Cardiac muscle cell (in vitro differentiated cells and primary cell): ENCODE results near the gene SLC22A31. TPM values are rescaled to one million over a fixed set of nuclear protein-coding genes. Genes with fewer than 3 reads are reported as not detected.
"Not testable (repeated sequence)": the region's sequence is repeated elsewhere in the genome, so short reads cannot be mapped to it uniquely, and the experiment has no call there.

Experiments used
- DNase-seq, 2 donors: peaks; one replicate each; pipeline versions ENCODE4 v3.0.0 to v3.0.0-alpha.2; 2010 to 2017; ENCODE audit warnings: low read depth in 1 of 2, low spot score in 1 of 2
- H3K27ac ChIP-seq: fragments of 200-600 bp; sonication (generic); 2 replicates; pipeline ENCODE4 v1.5.1; 2016
- H3K27me3 ChIP-seq: fragments of 200-600 bp; sonication (generic); 2 replicates; pipeline ENCODE4 v1.6.0; 2016; ENCODE audit warnings: control low read depth
- H3K36me3 ChIP-seq: fragments of 200-600 bp; sonication (generic); 2 replicates; pipeline ENCODE4 v1.5.1; 2016; ENCODE audit warnings: control low read depth
- H3K4me1 ChIP-seq: fragments of 200-600 bp; sonication (generic); 2 replicates; pipeline ENCODE4 v1.8.1; 2017; ENCODE audit warnings: low read depth, mild to moderate bottlenecking, mixed run types
- H3K4me3 ChIP-seq: fragments of 200-600 bp; sonication (generic); 2 replicates; pipeline ENCODE4 v1.5.1; 2016; ENCODE audit warnings: mild to moderate bottlenecking
- H3K9me3 ChIP-seq: fragments of 200-600 bp; sonication (generic); 2 replicates; pipeline ENCODE4 v1.5.1; 2017; ENCODE audit warnings: low read depth, mild to moderate bottlenecking, control low read depth
- polyA plus RNA-seq: library from polyadenylated mRNA; unstranded; fragments of >200 nt; fragmentation: Nextera tagmentation; extraction: Ambion mirVana; gene quantifications from 2 replicates; pipeline ENCODE4 v1.2.1, GENCODE V29; 2016
- total RNA-seq: library from RNA; depleted of rRNA; stranded (reverse); fragments of >200 nt; gene quantifications from 2 replicates; pipeline ENCODE4 v1.2.3, GENCODE V29; 2016
- TF ChIP-seq, protein P1 (sequence below): IDR thresholded peaks from 2 replicates; pipeline ENCODE4 v1.5.1; 2012; ENCODE audit warnings: low read depth, mild to moderate bottlenecking, low read length

Gene SLC22A31
- total and polyA plus RNA-seq, 2 experiments from 2014 or later = 10.9 to 39.4 TPM

DNA sequence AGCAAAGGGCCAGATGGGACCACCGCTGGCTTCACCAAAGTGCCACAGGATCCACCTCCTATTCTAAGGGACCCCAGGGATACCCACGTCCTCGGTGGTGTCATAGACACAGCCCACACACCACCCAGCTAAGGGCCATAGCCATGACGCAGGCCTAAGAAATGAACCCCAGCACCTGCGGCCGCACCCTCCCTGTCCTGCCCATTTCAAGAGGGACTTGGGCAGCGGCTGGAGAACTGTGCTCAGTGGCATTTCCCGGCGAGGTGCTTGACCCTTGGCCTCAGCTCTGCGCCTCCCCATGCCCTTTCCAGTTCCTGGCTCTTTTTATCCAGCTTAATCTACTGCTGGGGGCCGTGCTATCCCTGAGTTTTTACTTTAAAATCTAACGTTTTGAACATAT, 44.4 kb upstream of the SLC22A31 start:
- Histone ChIP-seq H3K27me3 (no peaks in the 10 kb centered on the region), H3K4me1 (no peaks in the 10 kb centered on the region), H3K9me3 (no peaks in the 10 kb centered on the region), H3K36me3 (no peaks in the 10 kb centered on the region), H3K4me3 (no peak overlapping the region), H3K27ac (no peak overlapping the region)
- TF ChIP-seq, protein P1, sequence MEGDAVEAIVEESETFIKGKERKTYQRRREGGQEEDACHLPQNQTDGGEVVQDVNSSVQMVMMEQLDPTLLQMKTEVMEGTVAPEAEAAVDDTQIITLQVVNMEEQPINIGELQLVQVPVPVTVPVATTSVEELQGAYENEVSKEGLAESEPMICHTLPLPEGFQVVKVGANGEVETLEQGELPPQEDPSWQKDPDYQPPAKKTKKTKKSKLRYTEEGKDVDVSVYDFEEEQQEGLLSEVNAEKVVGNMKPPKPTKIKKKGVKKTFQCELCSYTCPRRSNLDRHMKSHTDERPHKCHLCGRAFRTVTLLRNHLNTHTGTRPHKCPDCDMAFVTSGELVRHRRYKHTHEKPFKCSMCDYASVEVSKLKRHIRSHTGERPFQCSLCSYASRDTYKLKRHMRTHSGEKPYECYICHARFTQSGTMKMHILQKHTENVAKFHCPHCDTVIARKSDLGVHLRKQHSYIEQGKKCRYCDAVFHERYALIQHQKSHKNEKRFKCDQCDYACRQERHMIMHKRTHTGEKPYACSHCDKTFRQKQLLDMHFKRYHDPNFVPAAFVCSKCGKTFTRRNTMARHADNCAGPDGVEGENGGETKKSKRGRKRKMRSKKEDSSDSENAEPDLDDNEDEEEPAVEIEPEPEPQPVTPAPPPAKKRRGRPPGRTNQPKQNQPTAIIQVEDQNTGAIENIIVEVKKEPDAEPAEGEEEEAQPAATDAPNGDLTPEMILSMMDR = no peak
- DNase-seq = no peak

DNA sequence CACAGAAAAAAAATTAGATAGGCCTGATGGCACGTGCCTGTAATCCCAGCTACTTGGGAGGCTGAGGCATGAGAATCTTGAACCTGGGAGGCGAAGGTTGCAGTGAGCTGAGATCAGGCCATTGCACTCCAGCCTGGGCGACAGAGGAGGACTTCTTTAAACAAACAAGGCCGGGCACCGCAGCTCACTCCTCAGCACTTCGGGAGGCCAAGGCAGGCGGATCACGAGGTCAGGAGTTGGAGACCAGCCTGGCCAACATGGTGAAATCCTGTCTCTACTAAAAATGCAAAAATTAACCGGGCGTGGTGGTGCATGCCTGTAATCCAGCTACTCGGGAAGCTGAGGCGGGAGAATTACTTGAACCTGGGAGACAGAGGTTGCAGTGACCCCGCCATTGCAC, 43.9 kb upstream of the SLC22A31 start:
- not testable (repeated sequence) for H3K27me3 ChIP-seq, H3K4me1 ChIP-seq, H3K27ac ChIP-seq

DNA sequence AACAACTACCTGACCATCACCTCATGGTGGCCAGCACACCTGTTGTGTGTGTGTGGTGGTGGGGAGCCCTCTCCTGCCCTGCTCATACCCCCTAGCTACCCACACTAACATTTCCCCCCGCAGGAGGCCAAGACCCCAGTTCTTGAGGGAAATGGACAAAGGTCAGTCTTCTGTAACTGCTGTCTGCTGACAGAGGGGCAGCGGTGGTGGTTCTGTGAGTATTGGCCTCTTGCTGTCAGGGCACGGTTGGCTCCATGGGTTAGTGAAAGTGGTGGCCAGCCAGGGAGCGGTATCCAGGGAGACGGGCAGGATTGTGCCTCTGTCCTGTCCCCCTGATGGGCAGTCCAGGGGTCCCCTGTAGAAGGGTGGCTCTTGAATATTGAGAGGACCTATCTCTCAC, 43.3 kb upstream of the SLC22A31 start:
- Histone ChIP-seq H3K4me3 (no peak overlapping the region), H3K9me3 (no peaks in the 10 kb centered on the region), H3K27ac (peak overlapping the region; percentile 25), H3K27me3 (no peaks in the 10 kb centered on the region), H3K4me1 (no peaks in the 10 kb centered on the region), H3K36me3 (no peaks in the 10 kb centered on the region)
- TF ChIP-seq, protein P1 = no peak
- no peak for DNase-seq

More for the DNA sequence above, 43.9 kb upstream of the SLC22A31 start:
- H3K4me3 ChIP-seq, DNase-seq, H3K9me3 ChIP-seq, H3K36me3 ChIP-seq: not testable (repeated sequence)

GRCh38 chr16:89242795-89243200, 42.5 kb upstream of the SLC22A31 start:
- no peak for DNase-seq
- Histone ChIP-seq H3K4me1 (no peaks in the 10 kb centered on the region), H3K9me3 (no peaks in the 10 kb centered on the region)

DNA sequence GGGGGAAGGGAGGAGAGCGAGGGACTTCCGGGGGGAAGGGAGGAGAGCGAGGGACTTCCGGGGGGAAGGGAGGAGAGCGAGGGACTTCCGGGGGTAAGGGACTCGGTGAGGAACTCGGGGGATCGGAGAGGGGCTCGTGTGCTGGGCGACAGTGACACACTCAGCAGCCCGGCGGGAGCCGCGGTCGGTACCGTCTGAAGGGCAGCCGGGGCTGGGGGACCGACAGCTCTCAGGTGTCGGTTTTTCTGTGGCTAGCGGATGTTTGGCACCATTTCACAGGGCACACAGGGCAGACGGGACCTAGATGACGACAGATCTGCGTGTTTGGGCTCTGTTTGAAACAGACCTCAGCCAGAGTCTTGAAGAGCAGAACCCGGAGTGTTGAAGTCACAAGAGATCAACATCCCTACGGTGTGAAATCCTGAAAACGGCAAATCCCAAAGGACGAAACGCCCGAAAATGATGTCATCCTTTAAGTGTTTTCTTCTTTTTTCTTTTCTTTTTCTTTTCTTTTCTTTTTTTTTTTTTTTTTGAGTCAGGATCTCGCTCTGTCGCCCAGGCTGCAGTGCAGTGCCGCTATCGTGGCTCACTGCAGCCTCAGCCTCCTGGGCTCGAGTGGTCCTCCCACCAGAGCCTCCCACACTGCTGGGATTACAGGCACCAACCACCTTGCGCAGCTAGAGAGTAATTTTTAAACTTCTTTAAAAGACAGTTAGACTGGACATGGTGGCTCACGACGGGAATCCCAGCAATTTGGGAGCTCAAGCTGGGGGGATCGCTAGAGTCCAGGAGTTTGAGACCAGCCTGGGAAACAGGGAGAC, 41.1 kb upstream of the SLC22A31 start:
- Histone ChIP-seq H3K36me3 (no peaks in the 10 kb centered on the region), H3K4me1 (no peaks in the 10 kb centered on the region), H3K4me3 (peak overlapping the region; percentile 85), H3K9me3 (no peaks in the 10 kb centered on the region), H3K27ac (peak overlapping the region; percentile 96), H3K27me3 (no peaks in the 10 kb centered on the region)
- TF ChIP-seq, protein P1 = no peak
- peak; percentile 85 to 89 for DNase-seq

More at GRCh38 chr16:89242795-89243200, 42.5 kb upstream of the SLC22A31 start:
- H3K4me3 ChIP-seq = no peak overlapping the region
- H3K27me3 ChIP-seq = no peaks in the 10 kb centered on the region
- H3K36me3 ChIP-seq = no peaks in the 10 kb centered on the region
- no peak overlapping the region for H3K27ac ChIP-seq
- TF ChIP-seq, protein P1 = no peak

- Histone ChIP-seq H3K4me1 (no peaks in the 10 kb centered on the region), H3K27ac (no peak overlapping the region), H3K27me3 (no peaks in the 10 kb centered on the region), H3K9me3 (no peaks in the 10 kb centered on the region), H3K4me3 (no peak overlapping the region), H3K36me3 (no peaks in the 10 kb centered on the region)
- TF ChIP-seq, protein P1 = no peak
- no peak for DNase-seq
Observed at GRCh38 chr16:89237733-89238132, 37.4 kb upstream of the SLC22A31 start.
